GM21526 (cell line): ENCODE results near the gene NSUN4.
A peak's percentile ranks its signal among the peaks of the same experiment; 100 is the strongest.
"Not testable (repeated sequence)": the region's sequence is repeated elsewhere in the genome, so short reads cannot be mapped to it uniquely, and the experiment has no call there.

Experiments
- ATAC-seq: cut with Tn5 transposase; IDR thresholded peaks from one replicate; pipeline ENCODE4 v1.9.1; 2021; ENCODE audit warnings: moderate library complexity; ENCODE audit not compliant: unreplicated experiment, low FRiP score

Gene NSUN4

DNA sequence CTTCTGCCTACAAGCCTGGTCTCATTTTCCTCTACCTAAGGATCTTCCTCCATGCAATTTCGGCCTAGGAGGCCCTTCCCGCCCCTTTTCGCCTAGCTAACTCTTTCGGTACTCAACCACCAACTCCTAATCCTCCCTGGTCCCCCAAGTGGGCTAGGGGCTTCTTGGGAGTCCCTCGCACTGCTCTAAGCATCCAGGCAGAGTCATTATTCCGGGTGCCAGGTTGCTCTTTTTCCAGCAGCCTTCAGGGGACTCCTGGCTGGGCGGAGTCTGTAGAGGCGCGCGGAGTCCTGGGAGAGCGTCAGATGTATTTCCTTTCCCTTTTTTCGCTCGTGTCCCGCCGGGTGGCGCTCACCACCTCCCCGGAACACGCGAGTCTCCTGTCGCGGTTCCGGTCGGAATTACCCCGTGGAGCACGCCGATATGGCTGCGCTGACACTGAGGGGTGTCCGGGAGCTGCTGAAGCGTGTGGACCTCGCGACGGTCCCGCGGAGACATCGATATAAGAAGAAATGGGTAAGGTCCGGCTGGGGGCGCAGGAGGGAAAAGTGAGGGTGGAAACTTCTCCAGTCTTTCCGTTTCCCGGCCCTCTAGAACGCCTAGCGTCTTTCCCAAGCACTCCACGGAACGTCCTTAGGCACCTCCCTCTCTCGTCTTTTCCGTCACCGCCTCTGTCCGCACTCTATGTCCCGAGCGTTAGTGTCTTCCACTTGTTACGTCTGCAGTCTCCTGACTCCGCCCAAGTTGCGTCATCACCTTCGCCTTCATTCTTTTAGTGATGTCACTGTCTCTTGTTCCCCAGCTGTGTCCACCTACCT, at the start of gene NSUN4:
NSUN4 (plus strand) TSS at position 404 of the 818 bp plus-strand sequence; CDS start at position 424, 20 bp downstream.
- peak; percentile 50 for ATAC-seq

DNA sequence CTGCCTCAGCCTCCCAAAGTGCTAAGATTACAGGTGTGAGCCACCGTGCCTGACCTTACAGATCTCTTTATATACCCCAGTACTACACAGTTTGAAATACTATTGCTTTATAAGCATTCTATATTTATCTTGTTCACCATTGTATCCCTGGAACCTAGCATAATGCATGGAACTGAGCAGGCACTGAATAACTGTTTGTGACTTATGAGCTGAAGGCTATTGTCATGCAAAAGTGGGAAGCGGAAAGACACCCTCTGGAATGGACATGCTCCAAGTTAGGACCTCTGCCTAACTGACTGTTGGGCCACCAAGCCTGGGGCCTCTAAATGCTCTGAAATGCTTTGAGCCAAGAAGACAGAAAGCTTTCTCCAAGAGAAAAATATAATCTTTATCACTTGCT, 45.3 kb upstream of the NSUN4 start:
- ATAC-seq = no peak

DNA sequence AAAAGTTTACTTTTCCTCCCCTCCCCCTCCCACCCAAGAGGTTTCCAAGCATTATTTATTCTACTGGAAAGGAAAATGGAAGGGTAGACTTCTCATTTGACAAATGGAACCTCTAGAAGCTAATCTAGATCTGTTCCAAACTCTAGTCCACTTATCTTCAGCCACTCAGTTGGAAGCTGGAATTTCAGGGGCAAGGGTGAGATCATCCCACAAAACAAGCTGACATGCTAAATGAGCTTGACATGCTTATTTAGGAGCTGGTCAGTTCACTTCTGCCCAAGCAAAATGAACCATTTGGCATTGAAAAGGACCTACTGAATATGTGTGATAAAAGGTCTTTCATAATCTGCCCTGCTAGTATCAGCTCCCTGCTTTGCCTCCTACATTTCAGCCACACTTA, 42.2 kb upstream of the NSUN4 start:
- ATAC-seq = no peak

DNA sequence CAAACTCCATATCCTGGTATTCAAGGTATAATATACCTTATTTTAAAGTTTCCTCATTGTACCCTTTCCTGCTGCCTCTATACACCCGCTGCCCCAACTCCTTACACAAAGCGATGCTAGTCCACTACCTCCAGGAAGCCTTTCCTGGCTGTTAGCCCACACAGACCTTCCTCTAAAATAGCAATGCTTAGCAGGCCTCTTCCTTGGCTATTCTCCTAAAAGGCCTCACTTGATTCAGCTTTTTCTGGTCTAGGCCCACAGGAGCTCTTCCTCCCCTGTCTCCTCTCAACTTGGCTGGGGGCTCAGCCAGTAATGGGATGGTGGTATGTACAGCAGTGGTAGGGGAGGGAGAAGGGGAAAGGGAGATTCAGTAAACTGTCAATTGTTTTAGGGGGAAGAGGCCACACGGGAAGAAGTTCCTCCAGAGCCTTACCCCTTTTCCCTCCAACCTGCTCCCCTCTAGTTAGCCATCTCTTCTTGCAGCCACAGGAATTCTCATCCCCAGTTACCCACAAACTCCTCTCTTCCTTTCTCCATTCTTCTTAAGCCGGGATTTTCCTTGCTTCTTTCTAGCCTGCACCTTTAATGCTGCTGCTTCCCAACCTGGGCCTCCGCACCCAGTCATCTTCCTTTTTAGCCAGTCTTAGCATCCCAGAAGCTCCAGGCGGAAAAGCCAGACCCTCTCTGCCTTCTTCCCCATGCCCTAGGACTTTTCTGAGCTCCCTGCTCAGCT, 39.8 kb upstream of the NSUN4 start:
- no peak for ATAC-seq

DNA sequence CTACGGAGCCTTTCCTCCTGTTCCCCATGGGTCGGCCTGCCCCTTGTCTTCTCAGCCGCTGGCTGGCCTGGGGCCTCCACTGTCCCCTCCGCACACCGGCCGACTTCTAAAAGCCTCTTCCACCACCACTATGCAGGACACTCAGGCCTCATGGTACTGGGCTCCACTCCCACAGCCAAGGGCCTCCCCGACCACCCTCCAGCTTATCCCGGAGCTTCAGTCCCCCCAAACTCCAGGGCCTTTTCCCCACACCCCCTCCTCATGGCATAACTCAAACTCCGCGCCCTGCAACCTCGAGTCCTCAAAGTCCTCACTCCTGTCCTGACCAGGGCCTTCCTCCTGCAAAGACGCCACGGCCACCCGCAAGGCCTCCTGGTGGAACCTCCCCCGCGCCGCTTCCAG, 39.2 kb upstream of the NSUN4 start:
- no peak for ATAC-seq

DNA sequence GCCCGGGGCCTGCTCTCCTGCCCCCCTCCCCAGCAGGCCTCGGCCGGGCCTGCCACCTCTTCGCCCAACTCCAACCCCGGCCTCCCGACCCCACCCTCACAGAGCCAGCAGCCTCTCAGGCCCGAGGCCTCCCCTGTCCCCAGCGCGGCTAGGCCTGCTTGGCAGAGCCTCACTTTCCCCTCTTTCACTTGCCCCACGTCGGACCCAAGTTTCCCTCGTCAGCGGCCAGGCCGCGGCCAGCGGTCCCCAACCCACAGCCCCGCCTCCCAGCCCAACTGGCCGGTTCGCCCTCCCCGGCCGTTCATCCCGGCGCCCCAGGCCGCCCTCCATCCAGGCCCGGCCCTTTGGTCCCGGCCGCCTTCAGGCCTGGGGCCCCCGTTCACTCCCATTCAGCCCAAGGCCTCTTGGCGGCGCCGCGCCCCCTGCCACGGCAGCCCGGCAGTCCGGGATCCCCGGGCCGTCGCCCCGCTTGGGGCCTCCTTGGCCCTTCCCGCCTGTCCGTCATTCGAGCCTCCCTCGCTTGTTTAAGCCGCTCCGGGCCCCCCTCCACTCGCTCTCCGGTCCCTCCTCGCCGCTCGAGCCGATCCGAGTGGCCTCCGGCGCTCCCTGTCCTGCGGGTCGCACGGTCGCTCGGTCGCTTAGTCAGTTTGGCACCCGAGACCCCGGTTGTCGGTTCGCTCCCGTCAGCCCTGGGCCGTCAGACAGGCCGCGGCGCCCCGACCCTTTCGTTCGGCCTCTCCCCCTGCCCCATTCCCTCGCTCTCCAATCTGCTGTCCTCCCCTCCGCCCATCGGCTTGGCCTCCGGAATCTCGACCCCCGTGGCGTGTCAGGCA, 38.6 kb upstream of the NSUN4 start:
- ATAC-seq = peak; percentile 29

DNA sequence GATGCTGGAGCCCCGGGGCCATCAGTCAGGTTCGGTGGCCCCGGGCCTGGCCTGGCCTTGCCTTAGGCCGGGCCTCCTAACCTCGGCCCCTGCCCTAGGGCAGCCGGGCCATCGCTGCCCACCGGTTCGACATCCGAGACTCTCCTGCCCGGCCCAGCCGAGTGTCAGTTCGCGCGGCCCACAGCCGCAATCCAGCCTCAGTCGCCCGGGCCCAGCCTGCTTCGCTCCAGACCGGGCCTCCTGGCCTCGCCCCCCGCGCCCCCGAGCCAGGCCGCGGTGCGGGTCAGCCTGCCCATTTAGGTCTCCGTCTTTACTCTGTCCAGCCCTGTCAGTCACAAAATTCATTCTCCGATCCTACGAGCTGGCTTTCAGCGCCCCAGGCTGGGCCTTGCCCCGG, 38.0 kb upstream of the NSUN4 start:
- peak; percentile 6 for ATAC-seq

DNA sequence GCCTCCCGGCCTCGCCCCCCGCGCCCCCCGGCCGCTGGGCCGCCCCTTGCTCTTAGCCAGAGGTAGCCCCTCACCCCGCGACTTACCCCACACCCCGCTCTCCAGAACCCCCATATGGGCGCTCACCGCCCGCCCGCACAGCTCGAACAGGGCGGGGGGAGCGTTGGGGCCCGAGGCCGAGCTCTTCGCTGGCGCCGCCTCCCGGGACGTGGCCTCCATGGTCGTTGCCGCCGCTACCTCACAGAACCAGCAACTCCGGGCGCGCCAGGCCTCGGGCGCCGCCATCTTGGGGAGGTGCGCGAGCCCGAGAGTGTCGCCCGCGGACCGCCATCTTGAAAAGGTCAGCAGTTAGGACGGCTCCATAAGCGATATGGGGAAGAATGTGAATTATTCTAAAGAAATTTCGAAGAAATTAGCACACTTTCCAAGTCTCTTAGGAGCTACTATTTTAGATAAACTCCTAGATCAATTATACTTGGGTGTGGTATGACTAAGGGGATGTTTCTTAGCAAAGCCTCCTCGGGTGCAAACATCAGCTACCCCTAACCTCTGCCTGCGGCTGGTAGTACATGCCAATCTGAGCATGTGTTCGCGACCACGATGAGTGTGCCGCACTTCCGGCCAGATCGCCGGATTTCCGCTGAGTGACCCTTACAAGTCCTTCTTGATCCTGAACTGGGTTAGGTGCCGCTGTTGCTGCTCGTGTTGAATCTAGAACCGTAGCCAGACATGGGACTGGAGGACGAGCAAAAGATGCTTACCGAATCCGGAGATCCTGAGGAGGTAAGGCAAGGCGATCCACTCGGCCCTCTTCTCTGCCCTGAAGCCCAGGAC, 37.4 kb upstream of the NSUN4 start, which contains the start of the genes LRRC41 and UQCRH:
LRRC41 (minus strand) TSS at position 579 of the 834 bp plus-strand sequence; CDS start at position 285, 294 bp downstream.
UQCRH (plus strand) TSS at position 661 of the 834 bp plus-strand sequence; CDS start at position 730, 69 bp downstream.
- ATAC-seq = peak; percentile 68

DNA sequence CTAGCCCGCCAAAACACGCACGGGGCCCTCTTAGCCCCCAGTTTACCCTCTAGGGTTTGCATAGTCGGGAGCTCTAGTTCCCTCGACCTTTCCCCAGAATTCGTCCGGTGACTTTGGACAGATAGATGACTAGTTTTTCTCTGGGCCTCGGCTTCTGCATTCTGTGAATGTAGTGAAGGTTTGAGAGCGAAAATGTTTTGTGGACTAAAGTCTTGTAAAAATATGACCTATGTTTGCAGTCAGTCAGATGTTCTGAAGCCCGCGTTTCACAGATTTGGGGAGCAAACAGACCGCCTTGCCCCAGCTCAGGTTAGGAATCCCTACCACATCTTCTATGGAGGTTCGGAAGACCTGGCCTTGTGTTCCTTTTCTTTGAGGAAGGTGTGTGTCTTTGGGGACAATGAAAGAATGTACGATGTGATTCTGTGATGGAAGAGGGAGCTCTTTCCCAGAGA, 36.7 kb upstream of the NSUN4 start:
- ATAC-seq = no peak

DNA sequence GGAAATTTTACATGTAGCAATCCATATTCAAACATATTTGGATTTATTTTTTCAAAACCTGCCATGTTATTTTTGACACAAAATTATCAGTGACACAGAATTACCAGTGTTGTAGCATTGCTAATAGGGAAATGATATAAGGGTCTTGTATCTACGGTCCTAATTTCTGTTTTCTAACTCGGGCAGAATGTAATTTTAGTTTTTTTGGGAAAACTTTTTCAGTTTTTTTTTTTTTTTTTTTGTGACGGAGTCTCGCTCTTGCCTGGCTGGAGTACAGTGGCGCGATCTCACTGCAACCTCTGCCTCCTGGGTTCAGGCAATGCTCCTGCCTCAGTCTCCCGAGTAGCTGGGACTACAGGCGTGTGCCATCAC, 34.5 kb upstream of the NSUN4 start:
- no peak for ATAC-seq

DNA sequence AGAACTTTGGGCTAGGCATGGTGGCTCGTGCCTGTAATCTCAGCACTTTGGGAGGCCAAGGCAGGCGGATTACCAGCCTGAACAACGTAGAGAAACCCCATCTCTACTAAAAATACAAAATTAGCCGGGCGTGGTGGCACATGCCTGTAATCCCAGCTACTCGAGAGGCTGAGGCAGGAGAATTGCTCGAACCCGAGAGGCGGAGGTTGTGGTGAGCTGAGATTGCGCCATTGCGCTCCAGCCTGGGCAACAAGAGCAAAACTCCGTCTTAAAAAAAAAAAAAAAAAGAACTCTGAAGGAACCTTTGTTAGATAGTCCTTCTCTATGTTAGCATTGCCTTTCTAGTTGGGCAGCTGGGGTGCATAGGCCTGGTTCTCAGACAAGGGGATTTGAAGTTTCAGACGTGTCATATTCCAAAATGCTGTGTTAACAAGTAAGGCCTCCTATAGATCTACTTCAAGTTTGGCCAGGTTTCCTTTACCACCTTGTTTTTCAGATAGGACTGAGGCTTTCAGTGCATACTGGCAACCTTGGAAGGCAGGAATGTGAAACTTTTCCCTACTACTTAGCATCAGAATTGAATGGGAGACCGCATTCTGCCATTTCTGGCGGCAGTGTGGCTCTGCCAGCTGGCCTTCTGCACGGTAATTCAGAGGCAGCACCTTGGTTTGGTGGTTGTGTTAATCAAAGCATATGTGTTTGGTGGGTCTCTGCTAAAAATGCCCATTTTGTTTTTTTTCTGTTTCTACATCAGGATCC, 31.0 kb upstream of the NSUN4 start:
- ATAC-seq = no peak

DNA sequence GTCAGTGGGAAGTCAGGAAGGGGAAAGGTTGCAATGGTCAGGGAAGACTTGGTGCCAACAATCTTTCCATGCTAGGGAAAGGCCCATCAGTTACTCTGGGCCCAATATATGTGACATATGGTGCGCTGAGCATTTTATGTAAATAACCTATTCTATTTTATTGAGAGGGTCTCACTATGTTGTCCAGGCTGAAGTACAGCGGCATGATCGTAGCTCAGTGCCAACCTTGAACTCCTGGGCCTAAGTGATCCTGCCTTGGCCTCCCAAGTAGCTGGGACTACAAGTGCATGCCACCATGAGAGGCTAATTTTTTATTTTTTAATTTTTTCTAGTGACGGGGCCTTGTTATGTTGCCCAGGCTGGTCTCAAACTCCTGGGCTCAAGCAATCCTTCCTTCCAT, 30.3 kb upstream of the NSUN4 start:
- no peak for ATAC-seq

DNA sequence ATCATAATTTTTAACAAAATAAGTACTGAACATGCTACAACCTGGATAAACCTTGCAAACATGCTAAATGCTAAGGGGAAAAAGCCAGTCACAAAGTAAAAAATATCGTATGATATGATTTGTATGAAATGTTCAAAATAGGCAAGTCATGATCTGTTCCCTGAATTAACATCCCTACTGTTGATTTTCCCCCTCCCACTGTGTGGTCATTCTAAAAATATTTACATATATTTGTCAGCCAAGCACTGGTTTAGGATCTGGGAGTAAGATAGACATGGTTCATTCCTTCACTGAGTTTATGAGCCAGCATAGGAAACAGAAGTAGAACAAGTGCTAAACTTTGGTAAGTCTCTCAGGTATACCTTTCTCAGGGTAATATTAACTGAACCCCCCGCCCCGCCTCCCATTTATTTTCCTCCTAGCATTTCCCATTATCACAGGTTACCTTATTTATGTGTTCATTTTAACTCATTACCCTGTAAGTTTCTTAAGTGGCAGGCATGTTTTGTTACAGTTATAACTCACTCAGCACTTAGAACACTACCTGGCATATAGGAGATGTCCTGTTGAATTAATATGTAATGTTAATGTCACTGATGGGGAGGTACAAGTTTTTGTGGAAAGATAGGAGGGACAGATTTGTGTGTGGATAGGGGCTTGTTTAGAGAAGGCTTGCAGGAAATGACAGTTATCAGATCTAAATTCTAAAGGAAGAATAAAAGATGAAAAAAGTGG, 24.8 kb upstream of the NSUN4 start:
- no peak for ATAC-seq

DNA sequence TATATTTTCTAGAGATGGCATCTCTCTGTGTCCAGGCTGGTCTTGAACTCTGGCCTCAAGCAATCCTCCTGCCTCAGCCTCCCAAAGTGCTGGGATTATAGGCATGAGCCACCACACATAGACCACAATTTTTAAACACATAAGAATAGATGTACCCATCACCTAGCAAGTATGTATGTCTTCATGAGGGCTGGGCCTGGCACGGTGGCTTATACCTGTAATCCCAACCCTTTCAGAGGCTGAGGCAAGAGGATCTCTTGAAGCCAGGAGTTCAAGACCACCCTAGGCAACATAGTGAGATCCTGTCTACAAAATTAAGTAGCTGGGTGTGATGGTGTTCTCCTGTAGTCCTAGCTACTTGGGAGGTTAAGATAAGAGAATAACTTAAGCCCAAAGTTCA, 23.3 kb upstream of the NSUN4 start:
- ATAC-seq = no peak

DNA sequence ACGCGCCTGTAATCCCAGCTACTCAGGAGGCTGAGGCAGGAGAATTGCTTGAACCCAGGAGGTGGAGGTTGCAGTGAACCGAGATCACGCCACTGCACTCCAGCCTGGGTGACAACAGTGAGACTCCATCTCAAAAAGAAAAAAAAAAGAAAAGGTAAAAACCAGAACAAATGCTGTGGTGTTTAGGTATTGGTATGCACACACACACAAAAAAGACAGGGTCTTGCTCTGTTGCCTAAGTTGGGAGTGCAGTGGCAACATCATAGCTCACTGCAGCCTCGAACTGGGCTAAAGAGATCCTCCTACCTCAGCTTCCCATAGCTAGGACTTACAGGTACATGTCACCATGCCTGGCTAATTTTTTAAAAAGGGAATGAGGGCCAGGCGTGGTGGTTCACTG, 21.3 kb upstream of the NSUN4 start:
- ATAC-seq = not testable (repeated sequence)

DNA sequence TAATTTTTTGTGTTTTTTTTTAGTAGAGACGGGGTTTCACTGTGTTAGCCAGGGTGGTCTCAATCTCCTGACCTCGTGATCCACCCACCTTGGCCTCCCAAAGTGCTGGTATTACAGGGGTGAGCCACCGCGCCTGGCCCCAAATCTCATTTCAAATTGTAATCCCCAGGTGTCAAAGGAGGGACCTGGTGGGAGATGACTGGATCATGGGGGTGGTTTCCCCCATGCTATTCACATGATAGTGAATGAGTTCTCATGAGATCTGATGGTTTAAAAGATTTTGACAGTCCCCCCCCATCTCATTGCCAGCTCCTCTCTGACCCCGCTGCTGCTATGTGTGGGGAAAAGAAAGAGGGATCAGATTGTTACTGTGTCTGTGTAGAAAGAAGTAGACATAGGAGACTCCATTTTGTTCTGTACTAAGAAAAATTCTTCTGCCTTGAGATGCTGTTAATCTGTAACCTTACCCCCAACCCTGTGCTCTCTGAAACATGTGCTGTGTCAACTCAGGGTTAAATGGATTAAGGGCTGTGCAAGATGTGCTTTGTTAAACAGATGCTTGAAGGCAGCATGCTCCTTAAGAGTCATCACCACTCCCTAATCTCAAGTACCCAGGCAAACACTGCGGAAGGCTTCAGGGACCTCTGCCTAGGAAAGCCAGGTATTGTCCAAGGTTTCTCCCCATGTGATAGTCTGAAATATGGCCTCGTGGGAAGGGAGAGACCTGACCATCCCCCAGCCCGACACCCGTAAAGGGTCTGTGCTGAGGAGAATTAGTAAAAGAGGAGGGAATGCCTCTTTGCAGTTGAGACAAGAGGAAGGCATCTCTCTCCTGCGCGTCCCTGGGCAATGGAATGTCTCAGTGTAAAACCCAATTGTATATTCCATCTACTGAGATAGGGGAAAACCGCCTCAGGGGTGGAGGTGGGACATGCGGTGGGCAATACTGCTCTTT, 20.4 kb upstream of the NSUN4 start:
- ATAC-seq = not testable (repeated sequence)

DNA sequence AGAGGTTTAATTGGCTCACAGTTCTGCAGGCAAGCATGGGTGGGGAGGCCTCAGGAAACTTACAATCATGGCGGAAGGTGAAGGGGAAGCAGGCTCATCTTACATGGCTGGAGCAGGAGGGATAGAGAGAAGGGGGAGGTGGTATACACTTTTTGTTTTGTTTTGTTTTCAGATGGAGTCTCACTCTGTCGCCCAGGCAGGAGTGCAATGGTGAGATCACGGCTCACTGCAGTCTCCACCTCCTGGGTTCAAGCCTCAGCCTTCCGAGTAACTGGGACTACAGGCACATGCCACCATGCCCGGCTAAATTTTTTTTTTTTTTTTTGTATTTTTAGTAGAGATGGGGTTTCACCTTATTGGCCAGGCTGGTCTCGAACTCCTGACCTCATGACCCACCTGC, 18.4 kb upstream of the NSUN4 start:
- not testable (repeated sequence) for ATAC-seq
